Parathyroid adenoma (tissue), 2 donors: ENCODE data around the gene ZNF662.
"Not testable (repeated sequence)": the region's sequence is repeated elsewhere in the genome, so short reads cannot be mapped to it uniquely, and the experiment has no call there.

Source experiments
- H2AFZ ChIP-seq: fragments of 300-600 bp; sonication (generic); one replicate; pipeline ENCODE4 v1.7.0; 2017; ENCODE audit warnings: antibody characterized with exemption, mild to moderate bottlenecking
- H3K27ac ChIP-seq: fragments of 300-600 bp; sonication (generic); one replicate; pipeline ENCODE4 v1.7.0; 2017
- H3K27me3 ChIP-seq: fragments of 300-600 bp; sonication (generic); one replicate; pipeline ENCODE4 v1.7.0; 2017; ENCODE audit warnings: low read length; ENCODE audit not compliant: control insufficient read depth, insufficient read depth
- H3K36me3 ChIP-seq: fragments of 300-600 bp; sonication (generic); one replicate; pipeline ENCODE4 v1.7.0; 2017; ENCODE audit warnings: low read length; ENCODE audit not compliant: control insufficient read depth, insufficient read depth
- H3K4me1 ChIP-seq: fragments of 300-600 bp; sonication (generic); one replicate; pipeline ENCODE4 v1.7.0; 2017; ENCODE audit warnings: control low read depth
- H3K4me2 ChIP-seq: fragments of 300-600 bp; sonication (generic); one replicate; pipeline ENCODE4 v1.7.0; 2017; ENCODE audit warnings: low read length
- H3K4me3 ChIP-seq: fragments of 300-600 bp; sonication (generic); one replicate; pipeline ENCODE4 v1.7.0; 2017; ENCODE audit warnings: low read depth, low read length
- H3K79me2 ChIP-seq: fragments of 300-600 bp; sonication (generic); one replicate; pipeline ENCODE4 v1.7.0; 2017; ENCODE audit warnings: control low read depth
- H3K9ac ChIP-seq: fragments of 300-600 bp; sonication (generic); one replicate; pipeline ENCODE4 v1.7.0; 2017; ENCODE audit warnings: mild to moderate bottlenecking
- H3K9me3 ChIP-seq: fragments of 300-600 bp; sonication (generic); one replicate; pipeline ENCODE4 v1.7.0; 2017; ENCODE audit warnings: low read length; ENCODE audit not compliant: control insufficient read depth
- CTCF ChIP-seq: fragments of 300-600 bp; sonication (generic); IDR thresholded peaks from one replicate; pipeline ENCODE4 v1.7.0; 2017; ENCODE audit warnings: antibody characterized with exemption, mild to moderate bottlenecking
- donor health status: primary hyperparathyroidism.

Gene ZNF662

GRCh38 chr3:42876940-42877720, 28.8 kb upstream of the ZNF662 start:
- no peak overlapping the region for H3K27ac ChIP-seq
- H3K4me1 ChIP-seq = peaks cover 4% of the 10 kb centered on the region
- H3K9me3 ChIP-seq = no peaks in the 10 kb centered on the region
- no peaks in the 10 kb centered on the region for H3K79me2 ChIP-seq
- H3K4me2 ChIP-seq = no peak overlapping the region
- TF ChIP-seq CTCF = no peak
- H3K4me3 ChIP-seq = no peak overlapping the region
- H3K27me3 ChIP-seq = no peaks in the 10 kb centered on the region
- no peak overlapping the region for H3K9ac ChIP-seq
- no peaks in the 10 kb centered on the region for H3K36me3 ChIP-seq
- no peak overlapping the region for H2AFZ ChIP-seq

GRCh38 chr3:42877881-42878280, 28.1 kb upstream of the ZNF662 start:
- Histone ChIP-seq H3K27ac (no peak overlapping the region), H3K27me3 (no peaks in the 10 kb centered on the region), H3K9me3 (no peaks in the 10 kb centered on the region), H3K79me2 (no peaks in the 10 kb centered on the region), H3K4me2 (no peak overlapping the region), H3K4me1 (peaks cover 3% of the 10 kb centered on the region), H3K36me3 (no peaks in the 10 kb centered on the region), H3K9ac (no peak overlapping the region), H2AFZ (no peak overlapping the region), H3K4me3 (no peak overlapping the region)
- TF ChIP-seq CTCF = no peak

GRCh38 chr3:42880183-42880582, 25.8 kb upstream of the ZNF662 start:
- Histone ChIP-seq H3K4me2 (peak overlapping the region; percentile 81), H3K36me3 (no peaks in the 10 kb centered on the region), H3K27me3 (no peaks in the 10 kb centered on the region), H3K27ac (no peak overlapping the region), H3K9me3 (no peaks in the 10 kb centered on the region), H2AFZ (peak overlapping the region; percentile 87), H3K4me1 (peaks cover 3% of the 10 kb centered on the region), H3K9ac (no peak overlapping the region), H3K4me3 (no peak overlapping the region), H3K79me2 (no peaks in the 10 kb centered on the region)
- TF ChIP-seq CTCF = no peak

GRCh38 chr3:42880601-42881451, 25.1 kb upstream of the ZNF662 start:
- no peaks in the 10 kb centered on the region for H3K9me3 ChIP-seq
- peak; percentile 91 for TF ChIP-seq CTCF
- no peak overlapping the region for H3K27ac ChIP-seq

DNA sequence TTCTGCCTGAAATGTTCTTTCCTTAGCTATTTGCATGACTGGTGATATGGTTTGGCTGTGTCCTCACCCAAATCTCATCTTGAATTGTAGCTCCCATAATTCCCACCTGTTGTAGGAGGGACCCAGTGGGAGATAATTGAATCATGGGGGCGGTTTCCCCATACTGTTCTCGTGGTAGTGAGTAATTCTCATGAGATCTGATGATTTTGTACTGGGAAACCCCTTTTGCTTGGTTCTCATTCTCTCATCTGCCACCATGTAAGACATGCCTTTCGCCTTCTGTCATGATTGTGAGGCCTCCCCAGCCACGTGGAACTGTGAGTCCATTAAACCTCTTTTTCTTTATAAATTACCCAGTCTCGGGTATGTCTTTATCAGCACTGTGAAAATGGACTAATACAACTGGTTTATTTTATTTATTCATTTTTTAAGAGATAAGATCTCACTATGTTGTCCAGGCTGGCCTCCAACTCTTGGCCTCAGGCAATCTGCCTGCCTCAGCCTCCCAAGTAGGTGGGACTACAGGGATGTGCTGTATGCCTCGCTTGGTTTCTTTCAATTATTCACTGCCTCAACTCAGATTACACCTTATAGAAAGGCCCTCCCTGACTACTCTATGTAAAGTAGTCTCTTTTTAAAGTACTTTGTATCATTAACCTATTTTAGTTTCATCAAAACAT, 22.6 kb upstream of the ZNF662 start:
- H3K27me3 ChIP-seq, H3K9ac ChIP-seq, H3K79me2 ChIP-seq, H2AFZ ChIP-seq, H3K9me3 ChIP-seq, H3K4me3 ChIP-seq, H3K36me3 ChIP-seq, H3K4me1 ChIP-seq, H3K4me2 ChIP-seq, H3K27ac ChIP-seq: not testable (repeated sequence)

More at GRCh38 chr3:42880601-42881451, 25.1 kb upstream of the ZNF662 start:
- Histone ChIP-seq H3K36me3 (no peaks in the 10 kb centered on the region), H3K4me2 (peak overlapping the region; percentile 81), H3K4me1 (peaks cover 3% of the 10 kb centered on the region), H3K79me2 (no peaks in the 10 kb centered on the region), H3K27me3 (no peaks in the 10 kb centered on the region), H3K9ac (peak overlapping the region; percentile 16), H2AFZ (peak overlapping the region; percentile 87), H3K4me3 (peak overlapping the region; percentile 71)
